NAMALWA (cell line): ENCODE data around the gene BAZ2B.
"Not testable (repeated sequence)": the region's sequence is repeated elsewhere in the genome, so short reads cannot be mapped to it uniquely, and the experiment has no call there.

Source experiments
- DNase-seq: peaks from one replicate; pipeline ENCODE4 v3.0.0-alpha.2; 2015; ENCODE audit warnings: low spot score

Gene BAZ2B

GRCh38 chr2:159616286-159616701 is at the start of gene BAZ2B:
Gene BAZ2B, minus strand, starts transcription at chr2:159616548. Its CDS starts 137,829 bp downstream, at chr2:159478719.
- DNase-seq: no peak

GRCh38 chr2:159661286-159661685 is 44.9 kb upstream of the BAZ2B start:
- DNase-seq: no peak

- no peak for DNase-seq
Measured at GRCh38 chr2:159658881-159659873, 42.8 kb upstream of the BAZ2B start.

- no peak for DNase-seq
Measured at GRCh38 chr2:159653962-159654361, 37.6 kb upstream of the BAZ2B start.

GRCh38 chr2:159651884-159652283 is 35.5 kb upstream of the BAZ2B start:
- no peak for DNase-seq

GRCh38 chr2:159650574-159650973 is 34.2 kb upstream of the BAZ2B start:
- no peak for DNase-seq

- no peak for DNase-seq
Measured at GRCh38 chr2:159648643-159649042, 32.3 kb upstream of the BAZ2B start.

GRCh38 chr2:159647667-159648066 is 31.3 kb upstream of the BAZ2B start:
- no peak for DNase-seq

- no peak for DNase-seq
Measured at GRCh38 chr2:159640176-159640575, 23.8 kb upstream of the BAZ2B start.

GRCh38 chr2:159639712-159640111 is 23.4 kb upstream of the BAZ2B start:
- DNase-seq: no peak

- no peak for DNase-seq
Measured at GRCh38 chr2:159639071-159639470, 22.7 kb upstream of the BAZ2B start.

- no peak for DNase-seq
Measured at GRCh38 chr2:159637988-159638501, 21.7 kb upstream of the BAZ2B start.

- no peak for DNase-seq
Measured at GRCh38 chr2:159637240-159637639, 20.9 kb upstream of the BAZ2B start.

- DNase-seq: no peak
Measured at GRCh38 chr2:159635006-159635789, 18.9 kb upstream of the BAZ2B start.

GRCh38 chr2:159633219-159633618 is 16.9 kb upstream of the BAZ2B start:
- DNase-seq: no peak

- DNase-seq: not testable (repeated sequence)
Measured at GRCh38 chr2:159625628-159626027, 9.3 kb upstream of the BAZ2B start.

- DNase-seq: no peak
Measured at GRCh38 chr2:159623436-159623835, 7.1 kb upstream of the BAZ2B start.

GRCh38 chr2:159622966-159623365 is 6.6 kb upstream of the BAZ2B start:
- no peak for DNase-seq

GRCh38 chr2:159620796-159621195 is 4.4 kb upstream of the BAZ2B start:
- no peak for DNase-seq

GRCh38 chr2:159617646-159618045 is 1.3 kb upstream of the BAZ2B start:
- DNase-seq: no peak

- DNase-seq: no peak
Measured at GRCh38 chr2:159617100-159617499, 752 bp upstream of the BAZ2B start.
